HepG2 (cell line): Measurements from ENCODE around the gene RAB3C.

ENCODE experiments used
- RAD21 ChIP-seq: fragments of 450-650 bp; formaldehyde crosslinking; IDR thresholded peaks from 2 replicates; pipeline ENCODE4 v1.5.0; 2020; ENCODE audit warnings: mild to moderate bottlenecking
- TEAD2 ChIP-seq: sonication (generic); formaldehyde crosslinking; IDR thresholded peaks from 2 replicates; pipeline ENCODE4 v1.9.0; 2021; ENCODE audit warnings: missing genetic modification reagents
- ZNF331 ChIP-seq: sonication (generic); formaldehyde crosslinking; IDR thresholded peaks from 2 replicates; pipeline ENCODE4 v1.4.0; 2020; ENCODE audit warnings: missing genetic modification reagents
- TF ChIP-seq, protein P1 (sequence below), 2 experiments: IDR thresholded peaks; 2 replicates each; pipeline ENCODE4 v1.6.1; 2011 to 2012; ENCODE audit warnings: low read length in 2 of 2, borderline replicate concordance in 1 of 2, low read depth in 1 of 2, mild to moderate bottlenecking in 1 of 2, moderate library complexity in 1 of 2
- TF ChIP-seq, protein P2 (sequence below): sonication (generic); formaldehyde crosslinking; IDR thresholded peaks from 2 replicates; pipeline ENCODE4 v1.4.0; 2020; ENCODE audit warnings: low read depth, mild to moderate bottlenecking, missing genetic modification reagents
- TF ChIP-seq, protein P3 (sequence below): sonication (generic); formaldehyde crosslinking; IDR thresholded peaks from 2 replicates; pipeline ENCODE4 v1.4.0; 2020; ENCODE audit warnings: missing genetic modification reagents

DNA sequence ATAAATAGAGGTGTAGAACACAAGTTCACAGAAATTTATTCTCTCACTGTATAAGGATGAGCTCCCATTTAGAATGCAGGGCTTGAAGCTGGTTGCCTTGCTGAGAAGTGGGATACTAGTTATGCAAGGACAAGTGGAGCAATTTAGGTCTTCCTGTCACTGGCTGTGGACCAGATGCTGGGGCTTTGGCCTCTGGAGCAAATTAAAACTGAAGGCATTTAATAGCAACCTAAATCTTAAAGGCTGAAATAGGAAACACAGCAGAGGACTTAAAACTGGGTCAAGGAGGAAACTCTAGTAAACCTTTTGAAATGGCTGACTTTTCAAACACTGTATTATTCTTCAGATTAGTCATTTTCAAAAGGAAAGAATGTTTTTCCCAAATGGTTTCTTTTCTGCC is 319.4 kb downstream of the RAB3C start:
- no peak for TF ChIP-seq ZNF331
- TF ChIP-seq, protein P1, sequence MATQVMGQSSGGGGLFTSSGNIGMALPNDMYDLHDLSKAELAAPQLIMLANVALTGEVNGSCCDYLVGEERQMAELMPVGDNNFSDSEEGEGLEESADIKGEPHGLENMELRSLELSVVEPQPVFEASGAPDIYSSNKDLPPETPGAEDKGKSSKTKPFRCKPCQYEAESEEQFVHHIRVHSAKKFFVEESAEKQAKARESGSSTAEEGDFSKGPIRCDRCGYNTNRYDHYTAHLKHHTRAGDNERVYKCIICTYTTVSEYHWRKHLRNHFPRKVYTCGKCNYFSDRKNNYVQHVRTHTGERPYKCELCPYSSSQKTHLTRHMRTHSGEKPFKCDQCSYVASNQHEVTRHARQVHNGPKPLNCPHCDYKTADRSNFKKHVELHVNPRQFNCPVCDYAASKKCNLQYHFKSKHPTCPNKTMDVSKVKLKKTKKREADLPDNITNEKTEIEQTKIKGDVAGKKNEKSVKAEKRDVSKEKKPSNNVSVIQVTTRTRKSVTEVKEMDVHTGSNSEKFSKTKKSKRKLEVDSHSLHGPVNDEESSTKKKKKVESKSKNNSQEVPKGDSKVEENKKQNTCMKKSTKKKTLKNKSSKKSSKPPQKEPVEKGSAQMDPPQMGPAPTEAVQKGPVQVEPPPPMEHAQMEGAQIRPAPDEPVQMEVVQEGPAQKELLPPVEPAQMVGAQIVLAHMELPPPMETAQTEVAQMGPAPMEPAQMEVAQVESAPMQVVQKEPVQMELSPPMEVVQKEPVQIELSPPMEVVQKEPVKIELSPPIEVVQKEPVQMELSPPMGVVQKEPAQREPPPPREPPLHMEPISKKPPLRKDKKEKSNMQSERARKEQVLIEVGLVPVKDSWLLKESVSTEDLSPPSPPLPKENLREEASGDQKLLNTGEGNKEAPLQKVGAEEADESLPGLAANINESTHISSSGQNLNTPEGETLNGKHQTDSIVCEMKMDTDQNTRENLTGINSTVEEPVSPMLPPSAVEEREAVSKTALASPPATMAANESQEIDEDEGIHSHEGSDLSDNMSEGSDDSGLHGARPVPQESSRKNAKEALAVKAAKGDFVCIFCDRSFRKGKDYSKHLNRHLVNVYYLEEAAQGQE (IDR thresholded peaks at IDR 0.05; ENCODE audit: borderline replicate concordance in 1 of 2, low read depth in 1 of 2, low read length in 2 of 2): no peak
- TF ChIP-seq, protein P2, sequence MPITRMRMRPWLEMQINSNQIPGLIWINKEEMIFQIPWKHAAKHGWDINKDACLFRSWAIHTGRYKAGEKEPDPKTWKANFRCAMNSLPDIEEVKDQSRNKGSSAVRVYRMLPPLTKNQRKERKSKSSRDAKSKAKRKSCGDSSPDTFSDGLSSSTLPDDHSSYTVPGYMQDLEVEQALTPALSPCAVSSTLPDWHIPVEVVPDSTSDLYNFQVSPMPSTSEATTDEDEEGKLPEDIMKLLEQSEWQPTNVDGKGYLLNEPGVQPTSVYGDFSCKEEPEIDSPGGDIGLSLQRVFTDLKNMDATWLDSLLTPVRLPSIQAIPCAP (CRISPR knock-in tag): no peak
- TF ChIP-seq TEAD2 (CRISPR knock-in tag): no peak
- TF ChIP-seq, protein P3, sequence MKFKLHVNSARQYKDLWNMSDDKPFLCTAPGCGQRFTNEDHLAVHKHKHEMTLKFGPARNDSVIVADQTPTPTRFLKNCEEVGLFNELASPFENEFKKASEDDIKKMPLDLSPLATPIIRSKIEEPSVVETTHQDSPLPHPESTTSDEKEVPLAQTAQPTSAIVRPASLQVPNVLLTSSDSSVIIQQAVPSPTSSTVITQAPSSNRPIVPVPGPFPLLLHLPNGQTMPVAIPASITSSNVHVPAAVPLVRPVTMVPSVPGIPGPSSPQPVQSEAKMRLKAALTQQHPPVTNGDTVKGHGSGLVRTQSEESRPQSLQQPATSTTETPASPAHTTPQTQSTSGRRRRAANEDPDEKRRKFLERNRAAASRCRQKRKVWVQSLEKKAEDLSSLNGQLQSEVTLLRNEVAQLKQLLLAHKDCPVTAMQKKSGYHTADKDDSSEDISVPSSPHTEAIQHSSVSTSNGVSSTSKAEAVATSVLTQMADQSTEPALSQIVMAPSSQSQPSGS (CRISPR knock-in tag): no peak
- TF ChIP-seq RAD21 (CRISPR knock-in tag): no peak
